HEK293 (cell line): ENCODE measurements around the gene PPP1R10.
A peak's percentile ranks its signal among the peaks of the same experiment; 100 is the strongest.

Source experiments
- CTCF ChIA-PET: fragments of 350-600 bp; formaldehyde crosslinking; extraction: SDS; loops from one replicate; lab custom pipeline; 2021; ENCODE audit warnings: antibody characterized with exemption; lab: Yijun Ruan, JAX
- POLR2A ChIA-PET: fragments of 300-600 bp; formaldehyde crosslinking; extraction: SDS; loops from one replicate; lab custom pipeline; 2020; ENCODE audit warnings: antibody characterized with exemption, inconsistent platforms; lab: Yijun Ruan, JAX
- H3K27ac ChIP-seq: fragments of 200-500 bp; sonication (Bioruptor generic); 2 replicates; pipeline ENCODE4 v1.5.1; 2014; ENCODE audit warnings: low read depth, low read length, control low read depth, inconsistent platforms; ENCODE audit errors: extremely low read depth
- H3K36me3 ChIP-seq, 2 experiments: fragments of 200-500 bp in 1 of 2; sonication (Bioruptor generic) in 1 of 2; 1 replicate in 1 of 2; 2 replicates in 1 of 2; pipeline ENCODE4 v1.5.1; 2014 to 2017; ENCODE audit warnings: inconsistent platforms in 2 of 2, low read length in 2 of 2; ENCODE audit not compliant: control insufficient read depth in 2 of 2, insufficient read depth in 1 of 2
- H3K4me1 ChIP-seq: fragments of 200-500 bp; sonication (Bioruptor generic); 2 replicates; pipeline ENCODE4 v1.5.1; 2014; ENCODE audit warnings: mild to moderate bottlenecking, low read length, inconsistent platforms; ENCODE audit not compliant: control insufficient read depth, insufficient read depth
- H3K4me3 ChIP-seq: 2 replicates; pipeline ENCODE4 v1.5.1; 2011; ENCODE audit warnings: low read depth, mild to moderate bottlenecking, control low read depth, low read length, moderate library complexity
- H3K9me3 ChIP-seq: fragments of 200-500 bp; sonication (Bioruptor generic); 2 replicates; pipeline ENCODE4 v1.5.1; 2014; ENCODE audit warnings: low read depth, low read length, inconsistent platforms; ENCODE audit not compliant: control insufficient read depth, insufficient read depth
- BCL11A ChIP-seq: fragments of 450-650 bp; formaldehyde crosslinking; IDR thresholded peaks from 2 replicates; pipeline ENCODE4 v1.5.1; 2016; ENCODE audit warnings: low read depth, missing biosample characterization, missing genetic modification characterization
- BCL11B ChIP-seq: fragments of 450-650 bp; formaldehyde crosslinking; IDR thresholded peaks from 2 replicates; pipeline ENCODE4 v1.5.1; 2016; ENCODE audit warnings: low read depth, missing biosample characterization, missing genetic modification characterization
- FEZF1 ChIP-seq: fragments of 450-650 bp; formaldehyde crosslinking; IDR thresholded peaks from 2 replicates; pipeline ENCODE4 v1.5.1; 2016; ENCODE audit warnings: missing biosample characterization, missing genetic modification characterization
- IKZF3 ChIP-seq: fragments of 450-650 bp; IDR thresholded peaks from 2 replicates; pipeline ENCODE4 v1.5.0; 2018; ENCODE audit warnings: missing biosample characterization, mild to moderate bottlenecking, missing genetic modification characterization, moderate library complexity
- MEIS1 ChIP-seq: sonication (generic); formaldehyde crosslinking; IDR thresholded peaks from 2 replicates; pipeline ENCODE4 v1.8.1; 2022; ENCODE audit warnings: missing genetic modification reagents, mild to moderate bottlenecking, borderline replicate concordance
- TRIM28 ChIP-seq: IDR thresholded peaks from 2 replicates; pipeline ENCODE4 v1.6.1; 2011; ENCODE audit warnings: low read length, control low read depth, borderline replicate concordance
- ZBTB20 ChIP-seq: fragments of 450-650 bp; formaldehyde crosslinking; IDR thresholded peaks from 2 replicates; pipeline ENCODE4 v1.5.1; 2016; ENCODE audit warnings: missing biosample characterization, missing genetic modification characterization
- ZFHX2 ChIP-seq: fragments of 450-650 bp; formaldehyde crosslinking; conservative IDR thresholded peaks from 2 replicates; pipeline ENCODE4 v1.5.1; 2016; ENCODE audit warnings: missing biosample characterization, missing genetic modification characterization
- ZIC2 ChIP-seq: fragments of 450-650 bp; formaldehyde crosslinking; IDR thresholded peaks from 2 replicates; pipeline ENCODE4 v1.5.1; 2016; ENCODE audit warnings: missing biosample characterization, missing genetic modification characterization
- ZNF114 ChIP-seq: fragments of 450-650 bp; formaldehyde crosslinking; IDR thresholded peaks from 2 replicates; pipeline ENCODE4 v1.5.0; 2017; ENCODE audit warnings: missing biosample characterization, missing genetic modification characterization
- ZNF175 ChIP-seq: fragments of 450-650 bp; formaldehyde crosslinking; IDR thresholded peaks from 2 replicates; pipeline ENCODE4 v1.5.1; 2016; ENCODE audit warnings: missing biosample characterization, missing genetic modification characterization
- ZNF248 ChIP-seq: fragments of 450-650 bp; formaldehyde crosslinking; IDR thresholded peaks from 2 replicates; pipeline ENCODE4 v1.5.1; 2017; ENCODE audit warnings: missing biosample characterization, missing genetic modification characterization
- ZNF391 ChIP-seq: fragments of 450-650 bp; formaldehyde crosslinking; IDR thresholded peaks from 2 replicates; pipeline ENCODE4 v1.5.1; 2016; ENCODE audit warnings: low read depth, missing biosample characterization, missing genetic modification characterization, borderline replicate concordance
- ZNF404 ChIP-seq: fragments of 450-650 bp; formaldehyde crosslinking; IDR thresholded peaks from 2 replicates; pipeline ENCODE4 v1.5.1; 2017; ENCODE audit warnings: missing biosample characterization, missing genetic modification characterization
- ZNF426 ChIP-seq: fragments of 450-650 bp; formaldehyde crosslinking; IDR thresholded peaks from 2 replicates; pipeline ENCODE4 v1.5.1; 2017; ENCODE audit warnings: missing biosample characterization, missing genetic modification characterization, mild to moderate bottlenecking, inconsistent platforms, moderate library complexity
- ZNF549 ChIP-seq: fragments of 450-650 bp; IDR thresholded peaks from 2 replicates; pipeline ENCODE4 v1.5.1; 2018; ENCODE audit warnings: missing biosample characterization, missing genetic modification characterization, mild to moderate bottlenecking, inconsistent platforms, moderate library complexity
- ZNF600 ChIP-seq: fragments of 450-650 bp; formaldehyde crosslinking; IDR thresholded peaks from 2 replicates; pipeline ENCODE4 v1.5.1; 2016; ENCODE audit warnings: missing biosample characterization, missing genetic modification characterization
- ZNF670 ChIP-seq: fragments of 450-650 bp; formaldehyde crosslinking; IDR thresholded peaks from 2 replicates; pipeline ENCODE4 v1.5.1; 2016; ENCODE audit warnings: missing biosample characterization, missing genetic modification characterization, low read depth
- ZNF701 ChIP-seq: fragments of 450-650 bp; formaldehyde crosslinking; IDR thresholded peaks from 2 replicates; pipeline ENCODE4 v1.5.1; 2016; ENCODE audit warnings: missing biosample characterization, missing genetic modification characterization
- ZNF747 ChIP-seq: fragments of 450-650 bp; formaldehyde crosslinking; IDR thresholded peaks from 2 replicates; pipeline ENCODE4 v1.5.1; 2016; ENCODE audit warnings: missing biosample characterization, missing genetic modification characterization
- TF ChIP-seq, protein P1 (sequence below): fragments of 450-650 bp; IDR thresholded peaks from 2 replicates; pipeline ENCODE4 v1.5.1; 2018; ENCODE audit warnings: missing biosample characterization, mild to moderate bottlenecking, missing genetic modification characterization
- TF ChIP-seq, protein P2 (sequence below): fragments of 450-650 bp; formaldehyde crosslinking; IDR thresholded peaks from 2 replicates; pipeline ENCODE4 v1.5.1; 2016; ENCODE audit warnings: missing biosample characterization, missing genetic modification characterization
- TF ChIP-seq, protein P3 (sequence below): fragments of 450-650 bp; formaldehyde crosslinking; IDR thresholded peaks from 2 replicates; pipeline ENCODE4 v1.5.1; 2016; ENCODE audit warnings: missing biosample characterization, missing genetic modification characterization
- TF ChIP-seq, protein P4 (sequence below): fragments of 450-650 bp; formaldehyde crosslinking; IDR thresholded peaks from 2 replicates; pipeline ENCODE4 v1.5.1; 2016; ENCODE audit warnings: missing biosample characterization, missing genetic modification characterization, low read depth
- TF ChIP-seq, protein P5 (sequence below): fragments of 450-650 bp; formaldehyde crosslinking; IDR thresholded peaks from 2 replicates; pipeline ENCODE4 v1.5.1; 2016; ENCODE audit warnings: missing biosample characterization, missing genetic modification characterization

PPP1R10 gene

DNA sequence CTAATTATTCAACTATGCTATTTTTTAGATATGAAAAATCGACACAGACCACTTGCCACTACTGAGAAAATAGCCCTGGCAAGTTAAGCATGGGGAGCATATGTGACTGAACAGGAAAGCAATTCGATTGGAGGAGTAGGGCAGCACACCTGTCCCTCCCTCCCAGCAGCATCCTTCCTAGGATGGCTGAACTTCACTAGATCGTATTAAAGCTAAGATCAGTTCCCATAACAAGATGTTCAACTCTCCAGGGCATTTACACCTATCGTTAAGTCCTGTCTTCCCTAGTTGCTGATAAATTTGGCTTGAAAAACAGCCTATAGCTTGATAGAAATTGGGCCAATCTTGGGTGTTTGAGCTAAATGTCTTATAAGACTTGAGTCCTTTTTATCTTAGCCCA lies 7.0 kb downstream of the PPP1R10 start:
- no peak overlapping the region for H3K27ac ChIP-seq
- ChIA-PET CTCF (interaction anchor here (0.6 to 1.6 kb wide), 9 partner anchors 12 to 127 kb away, joined by 3 to 28 read pairs (median 3); no protein-coding TSS in a partner anchor), POLR2A (interaction anchor here (0.9 to 1.9 kb wide), 5 partner anchors 11 to 63 kb away, joined by 3 to 25 read pairs (median 4); partner anchors contain the start of gene DHX16)
- H3K9me3 ChIP-seq = no peaks in the 10 kb centered on the region
- TF ChIP-seq ZNF391 (tag by site-specific recombination) (no peak), ZNF248 (tag by site-specific recombination) (no peak), ZFHX2 (tag by site-specific recombination) (no peak), ZNF701 (tag by site-specific recombination) (no peak), ZBTB20 (tag by site-specific recombination) (no peak), ZNF600 (tag by site-specific recombination) (no peak), FEZF1 (tag by site-specific recombination) (no peak), ZNF175 (tag by site-specific recombination) (no peak), BCL11A (tag by site-specific recombination) (no peak), ZNF114 (tag by site-specific recombination) (no peak), ZNF426 (no peak), ZNF747 (tag by site-specific recombination) (no peak), IKZF3 (tag by site-specific recombination) (no peak), TRIM28 (no peak), MEIS1 (CRISPR knock-in tag) (no peak), BCL11B (tag by site-specific recombination) (no peak)
- TF ChIP-seq, protein P1, sequence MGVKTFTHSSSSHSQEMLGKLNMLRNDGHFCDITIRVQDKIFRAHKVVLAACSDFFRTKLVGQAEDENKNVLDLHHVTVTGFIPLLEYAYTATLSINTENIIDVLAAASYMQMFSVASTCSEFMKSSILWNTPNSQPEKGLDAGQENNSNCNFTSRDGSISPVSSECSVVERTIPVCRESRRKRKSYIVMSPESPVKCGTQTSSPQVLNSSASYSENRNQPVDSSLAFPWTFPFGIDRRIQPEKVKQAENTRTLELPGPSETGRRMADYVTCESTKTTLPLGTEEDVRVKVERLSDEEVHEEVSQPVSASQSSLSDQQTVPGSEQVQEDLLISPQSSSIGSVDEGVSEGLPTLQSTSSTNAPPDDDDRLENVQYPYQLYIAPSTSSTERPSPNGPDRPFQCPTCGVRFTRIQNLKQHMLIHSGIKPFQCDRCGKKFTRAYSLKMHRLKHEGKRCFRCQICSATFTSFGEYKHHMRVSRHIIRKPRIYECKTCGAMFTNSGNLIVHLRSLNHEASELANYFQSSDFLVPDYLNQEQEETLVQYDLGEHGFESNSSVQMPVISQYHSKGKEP (tag by site-specific recombination) = no peak
- no peak overlapping the region for H3K4me3 ChIP-seq
- peaks cover 43 to 65% of the 10 kb centered on the region in 2 experiments for H3K36me3 ChIP-seq
- peaks cover 18% of the 10 kb centered on the region for H3K4me1 ChIP-seq

DNA sequence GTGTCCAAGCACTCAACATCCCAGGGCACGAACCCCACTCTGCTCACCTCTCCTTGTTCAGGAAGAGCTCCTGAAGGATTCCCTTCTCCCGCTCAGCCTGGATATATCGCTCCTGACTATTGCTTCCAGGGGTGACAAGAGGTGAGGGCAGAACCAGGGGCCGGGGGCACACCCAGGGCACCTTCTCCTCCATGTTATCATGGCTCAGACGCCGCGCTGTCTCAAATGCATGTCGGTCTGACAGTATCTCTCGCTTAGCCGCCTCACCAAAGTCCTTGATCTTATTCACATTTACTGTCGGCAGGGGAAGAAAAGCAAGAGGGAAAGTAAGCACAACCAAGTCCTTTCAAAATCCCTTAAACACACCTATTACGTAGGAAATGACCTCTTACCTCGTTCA lies 13.1 kb downstream of the PPP1R10 start:
- H3K9me3 ChIP-seq = no peaks in the 10 kb centered on the region
- H3K36me3 ChIP-seq = peaks cover 74 to 92% of the 10 kb centered on the region in 2 experiments
- H3K4me3 ChIP-seq = no peak overlapping the region
- CTCF ChIA-PET = interaction anchor here (0.6 to 1.9 kb wide), 4 partner anchors 8 to 208 kb away, joined by 3 to 4 read pairs (median 4); no protein-coding TSS in a partner anchor
- no peaks in the 10 kb centered on the region for H3K4me1 ChIP-seq
- POLR2A ChIA-PET = interaction anchor here (1.0 to 14.9 kb wide), 3 partner anchors 10 to 127 kb away, joined by 3 to 197 read pairs (median 5); no protein-coding TSS in a partner anchor
- 0 out of 2 replicates have a peak overlapping the region, but pooled peaks have one; percentile 20 for H3K27ac ChIP-seq
- TF ChIP-seq, protein P2, sequence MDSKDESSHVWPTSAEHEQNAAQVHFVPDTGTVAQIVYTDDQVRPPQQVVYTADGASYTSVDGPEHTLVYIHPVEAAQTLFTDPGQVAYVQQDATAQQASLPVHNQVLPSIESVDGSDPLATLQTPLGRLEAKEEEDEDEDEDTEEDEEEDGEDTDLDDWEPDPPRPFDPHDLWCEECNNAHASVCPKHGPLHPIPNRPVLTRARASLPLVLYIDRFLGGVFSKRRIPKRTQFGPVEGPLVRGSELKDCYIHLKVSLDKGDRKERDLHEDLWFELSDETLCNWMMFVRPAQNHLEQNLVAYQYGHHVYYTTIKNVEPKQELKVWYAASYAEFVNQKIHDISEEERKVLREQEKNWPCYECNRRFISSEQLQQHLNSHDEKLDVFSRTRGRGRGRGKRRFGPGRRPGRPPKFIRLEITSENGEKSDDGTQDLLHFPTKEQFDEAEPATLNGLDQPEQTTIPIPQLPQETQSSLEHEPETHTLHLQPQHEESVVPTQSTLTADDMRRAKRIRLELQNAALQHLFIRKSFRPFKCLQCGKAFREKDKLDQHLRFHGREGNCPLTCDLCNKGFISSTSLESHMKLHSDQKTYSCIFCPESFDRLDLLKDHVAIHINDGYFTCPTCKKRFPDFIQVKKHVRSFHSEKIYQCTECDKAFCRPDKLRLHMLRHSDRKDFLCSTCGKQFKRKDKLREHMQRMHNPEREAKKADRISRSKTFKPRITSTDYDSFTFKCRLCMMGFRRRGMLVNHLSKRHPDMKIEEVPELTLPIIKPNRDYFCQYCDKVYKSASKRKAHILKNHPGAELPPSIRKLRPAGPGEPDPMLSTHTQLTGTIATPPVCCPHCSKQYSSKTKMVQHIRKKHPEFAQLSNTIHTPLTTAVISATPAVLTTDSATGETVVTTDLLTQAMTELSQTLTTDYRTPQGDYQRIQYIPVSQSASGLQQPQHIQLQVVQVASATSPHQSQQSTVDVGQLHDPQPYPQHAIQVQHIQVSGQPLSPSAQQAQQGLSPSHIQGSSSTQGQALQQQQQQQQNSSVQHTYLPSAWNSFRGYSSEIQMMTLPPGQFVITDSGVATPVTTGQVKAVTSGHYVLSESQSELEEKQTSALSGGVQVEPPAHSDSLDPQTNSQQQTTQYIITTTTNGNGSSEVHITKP = no peak
- TF ChIP-seq, protein P3, sequence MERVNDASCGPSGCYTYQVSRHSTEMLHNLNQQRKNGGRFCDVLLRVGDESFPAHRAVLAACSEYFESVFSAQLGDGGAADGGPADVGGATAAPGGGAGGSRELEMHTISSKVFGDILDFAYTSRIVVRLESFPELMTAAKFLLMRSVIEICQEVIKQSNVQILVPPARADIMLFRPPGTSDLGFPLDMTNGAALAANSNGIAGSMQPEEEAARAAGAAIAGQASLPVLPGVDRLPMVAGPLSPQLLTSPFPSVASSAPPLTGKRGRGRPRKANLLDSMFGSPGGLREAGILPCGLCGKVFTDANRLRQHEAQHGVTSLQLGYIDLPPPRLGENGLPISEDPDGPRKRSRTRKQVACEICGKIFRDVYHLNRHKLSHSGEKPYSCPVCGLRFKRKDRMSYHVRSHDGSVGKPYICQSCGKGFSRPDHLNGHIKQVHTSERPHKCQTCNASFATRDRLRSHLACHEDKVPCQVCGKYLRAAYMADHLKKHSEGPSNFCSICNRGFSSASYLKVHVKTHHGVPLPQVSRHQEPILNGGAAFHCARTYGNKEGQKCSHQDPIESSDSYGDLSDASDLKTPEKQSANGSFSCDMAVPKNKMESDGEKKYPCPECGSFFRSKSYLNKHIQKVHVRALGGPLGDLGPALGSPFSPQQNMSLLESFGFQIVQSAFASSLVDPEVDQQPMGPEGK (tag by site-specific recombination) = no peak
- TF ChIP-seq, protein P4, sequence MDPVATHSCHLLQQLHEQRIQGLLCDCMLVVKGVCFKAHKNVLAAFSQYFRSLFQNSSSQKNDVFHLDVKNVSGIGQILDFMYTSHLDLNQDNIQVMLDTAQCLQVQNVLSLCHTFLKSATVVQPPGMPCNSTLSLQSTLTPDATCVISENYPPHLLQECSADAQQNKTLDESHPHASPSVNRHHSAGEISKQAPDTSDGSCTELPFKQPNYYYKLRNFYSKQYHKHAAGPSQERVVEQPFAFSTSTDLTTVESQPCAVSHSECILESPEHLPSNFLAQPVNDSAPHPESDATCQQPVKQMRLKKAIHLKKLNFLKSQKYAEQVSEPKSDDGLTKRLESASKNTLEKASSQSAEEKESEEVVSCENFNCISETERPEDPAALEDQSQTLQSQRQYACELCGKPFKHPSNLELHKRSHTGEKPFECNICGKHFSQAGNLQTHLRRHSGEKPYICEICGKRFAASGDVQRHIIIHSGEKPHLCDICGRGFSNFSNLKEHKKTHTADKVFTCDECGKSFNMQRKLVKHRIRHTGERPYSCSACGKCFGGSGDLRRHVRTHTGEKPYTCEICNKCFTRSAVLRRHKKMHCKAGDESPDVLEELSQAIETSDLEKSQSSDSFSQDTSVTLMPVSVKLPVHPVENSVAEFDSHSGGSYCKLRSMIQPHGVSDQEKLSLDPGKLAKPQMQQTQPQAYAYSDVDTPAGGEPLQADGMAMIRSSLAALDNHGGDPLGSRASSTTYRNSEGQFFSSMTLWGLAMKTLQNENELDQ = no peak
- TF ChIP-seq, protein P5, sequence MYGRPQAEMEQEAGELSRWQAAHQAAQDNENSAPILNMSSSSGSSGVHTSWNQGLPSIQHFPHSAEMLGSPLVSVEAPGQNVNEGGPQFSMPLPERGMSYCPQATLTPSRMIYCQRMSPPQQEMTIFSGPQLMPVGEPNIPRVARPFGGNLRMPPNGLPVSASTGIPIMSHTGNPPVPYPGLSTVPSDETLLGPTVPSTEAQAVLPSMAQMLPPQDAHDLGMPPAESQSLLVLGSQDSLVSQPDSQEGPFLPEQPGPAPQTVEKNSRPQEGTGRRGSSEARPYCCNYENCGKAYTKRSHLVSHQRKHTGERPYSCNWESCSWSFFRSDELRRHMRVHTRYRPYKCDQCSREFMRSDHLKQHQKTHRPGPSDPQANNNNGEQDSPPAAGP (tag by site-specific recombination) = no peak
- TF ChIP-seq ZNF404 (tag by site-specific recombination) (no peak), ZNF670 (tag by site-specific recombination) (no peak), ZIC2 (no peak), ZNF549 (tag by site-specific recombination) (no peak)
